IPS-20b (cell line): Measurements from ENCODE around the gene FAM78A.
"Not testable (repeated sequence)": the region's sequence is repeated elsewhere in the genome, so short reads cannot be mapped to it uniquely, and the experiment has no call there.

Experiments
- H3K27ac ChIP-seq: one replicate; pipeline ENCODE4 v1.5.1; 2013; ENCODE audit warnings: low read length
- H3K27me3 ChIP-seq: 2 replicates; pipeline ENCODE4 v1.6.1; 2013; ENCODE audit warnings: mild to moderate bottlenecking, low read length, inconsistent platforms; ENCODE audit not compliant: insufficient read depth
- H3K36me3 ChIP-seq: 2 replicates; pipeline ENCODE4 v1.6.1; 2013; ENCODE audit warnings: low read depth, mild to moderate bottlenecking, inconsistent platforms, low read length, moderate library complexity; ENCODE audit not compliant: insufficient read depth
- H3K4me1 ChIP-seq: 2 replicates; pipeline ENCODE4 v1.6.1; 2013; ENCODE audit warnings: mild to moderate bottlenecking, control low read depth, inconsistent platforms, low read length, moderate library complexity; ENCODE audit not compliant: insufficient read depth
- H3K4me3 ChIP-seq: 2 replicates; pipeline ENCODE4 v1.5.1; 2013; ENCODE audit warnings: mild to moderate bottlenecking, low read length, inconsistent platforms
- H3K9ac ChIP-seq: 2 replicates; pipeline ENCODE4 v1.6.1; 2013; ENCODE audit warnings: low read depth, mild to moderate bottlenecking, inconsistent platforms, low read length, moderate library complexity
- H3K9me3 ChIP-seq: 2 replicates; pipeline ENCODE4 v1.6.1; 2013; ENCODE audit warnings: mild to moderate bottlenecking, low read depth, low read length, inconsistent platforms; ENCODE audit not compliant: insufficient read depth

Gene FAM78A

DNA sequence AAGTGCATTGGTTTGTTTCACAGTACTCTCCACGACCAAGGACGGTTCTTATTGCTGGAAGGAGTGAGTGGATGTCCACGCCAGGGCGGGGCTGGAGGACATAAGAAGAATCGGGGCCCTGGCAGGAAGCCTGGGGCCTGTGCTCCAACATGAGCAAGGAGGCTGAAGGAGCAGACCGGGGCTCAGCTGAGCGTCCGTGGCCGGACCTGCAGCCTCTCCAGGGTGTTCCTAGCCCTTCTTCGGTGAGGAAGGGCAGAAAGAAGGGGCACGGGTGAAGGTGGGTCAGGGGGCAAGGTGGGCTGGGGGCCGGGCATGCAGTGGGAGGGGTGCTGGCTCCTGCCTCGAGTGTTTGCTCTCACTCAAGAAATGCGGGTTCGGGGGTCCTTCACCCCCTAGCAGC is 18.1 kb downstream of the FAM78A start:
- no peaks in the 10 kb centered on the region for H3K27me3 ChIP-seq
- no peaks in the 10 kb centered on the region for H3K9me3 ChIP-seq
- no peaks in the 10 kb centered on the region for H3K36me3 ChIP-seq
- no peaks in the 10 kb centered on the region for H3K4me1 ChIP-seq
- no peak overlapping the region for H3K27ac ChIP-seq
- no peak overlapping the region for H3K4me3 ChIP-seq
- no peak overlapping the region for H3K9ac ChIP-seq

- Histone ChIP-seq H3K27ac (no peak overlapping the region), H3K4me3 (no peak overlapping the region), H3K9ac (no peak overlapping the region), H3K4me1 (no peaks in the 10 kb centered on the region), H3K9me3 (no peaks in the 10 kb centered on the region), H3K36me3 (no peaks in the 10 kb centered on the region), H3K27me3 (no peaks in the 10 kb centered on the region)
Observed at GRCh38 chr9:131257266-131258025, 18.9 kb downstream of the FAM78A start.

DNA sequence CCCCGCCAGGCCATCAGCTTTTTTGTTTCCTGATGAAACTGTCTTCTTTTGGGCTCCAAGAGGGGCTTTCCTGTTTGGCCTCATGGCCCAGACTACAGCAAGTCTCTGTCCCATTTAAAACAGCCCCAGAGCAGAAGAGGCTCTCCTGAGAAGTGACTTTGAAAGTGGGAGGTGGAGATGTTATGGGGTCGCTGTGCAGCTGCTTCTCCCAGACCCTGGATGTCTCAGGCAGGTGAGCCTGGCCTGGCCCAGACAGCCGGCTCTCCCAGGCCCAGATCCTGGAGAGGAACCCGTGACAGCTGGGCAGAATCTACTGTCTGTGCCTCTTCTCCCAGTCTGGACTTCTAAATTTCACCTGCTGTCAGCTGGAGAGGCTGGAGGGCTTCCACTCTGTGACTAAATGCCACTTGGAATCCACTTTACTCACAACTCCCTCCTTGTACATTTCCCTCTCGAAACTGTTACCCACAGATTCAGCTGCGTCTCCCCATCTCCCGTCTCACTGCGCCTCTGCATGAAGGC is 20.6 kb downstream of the FAM78A start:
- Histone ChIP-seq H3K27me3 (no peaks in the 10 kb centered on the region), H3K9ac (no peak overlapping the region), H3K4me1 (no peaks in the 10 kb centered on the region), H3K9me3 (no peaks in the 10 kb centered on the region), H3K4me3 (no peak overlapping the region), H3K36me3 (no peaks in the 10 kb centered on the region), H3K27ac (no peak overlapping the region)

DNA sequence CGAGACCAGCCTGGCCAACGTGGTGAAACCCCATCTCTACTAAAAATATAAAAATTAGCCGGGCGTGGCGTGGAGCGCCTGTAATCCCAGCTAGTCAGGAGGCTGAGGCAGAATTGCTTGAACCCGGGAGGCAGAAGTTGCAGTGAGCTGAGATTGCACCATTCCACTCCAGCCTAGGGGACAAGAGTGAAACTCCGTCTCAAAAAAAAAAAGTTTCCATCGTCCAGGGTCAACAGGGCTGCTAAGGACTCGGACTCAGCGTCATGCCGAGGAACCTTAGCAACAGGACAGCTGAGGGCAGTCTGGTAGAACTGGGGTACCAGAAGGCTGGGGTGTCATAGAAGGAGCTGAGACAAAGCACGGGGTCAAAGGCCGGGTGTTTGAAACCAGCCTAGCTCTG is 21.7 kb downstream of the FAM78A start:
- no peaks in the 10 kb centered on the region for H3K36me3 ChIP-seq
- H3K27me3 ChIP-seq = no peaks in the 10 kb centered on the region
- H3K4me1 ChIP-seq = no peaks in the 10 kb centered on the region
- no peaks in the 10 kb centered on the region for H3K9me3 ChIP-seq
- no peak overlapping the region for H3K4me3 ChIP-seq
- H3K27ac ChIP-seq = no peak overlapping the region
- no peak overlapping the region for H3K9ac ChIP-seq

- Histone ChIP-seq H3K4me1 (no peaks in the 10 kb centered on the region), H3K36me3 (no peaks in the 10 kb centered on the region), H3K4me3 (no peak overlapping the region), H3K27ac (no peak overlapping the region), H3K9me3 (no peaks in the 10 kb centered on the region), H3K27me3 (no peaks in the 10 kb centered on the region), H3K9ac (no peak overlapping the region)
Observed at GRCh38 chr9:131253891-131254491, 22.3 kb downstream of the FAM78A start.

DNA sequence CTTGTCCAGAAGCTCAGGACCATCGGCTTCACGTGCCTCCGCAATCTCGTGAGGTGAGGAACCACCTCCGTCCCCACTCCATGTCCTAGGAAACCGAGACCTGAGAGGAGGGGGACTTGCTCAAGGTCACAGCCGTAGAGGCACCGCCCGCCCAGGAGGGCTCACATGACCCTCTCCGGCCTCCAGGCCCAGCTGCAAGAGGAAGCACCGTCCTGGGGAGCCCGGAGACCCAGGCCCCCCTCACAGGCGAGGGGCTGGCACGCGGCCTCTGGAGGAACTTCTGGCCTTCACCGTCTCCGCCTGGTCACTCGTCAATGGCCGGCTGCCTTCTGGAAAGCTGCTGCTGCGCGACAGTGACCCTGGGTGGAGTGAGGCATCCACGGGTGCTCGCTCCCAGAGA is 24.2 kb downstream of the FAM78A start:
- no peak overlapping the region for H3K4me3 ChIP-seq
- H3K27ac ChIP-seq = no peak overlapping the region
- H3K9me3 ChIP-seq = no peaks in the 10 kb centered on the region
- H3K9ac ChIP-seq = no peak overlapping the region
- H3K36me3 ChIP-seq = no peaks in the 10 kb centered on the region
- no peaks in the 10 kb centered on the region for H3K4me1 ChIP-seq
- no peaks in the 10 kb centered on the region for H3K27me3 ChIP-seq

DNA sequence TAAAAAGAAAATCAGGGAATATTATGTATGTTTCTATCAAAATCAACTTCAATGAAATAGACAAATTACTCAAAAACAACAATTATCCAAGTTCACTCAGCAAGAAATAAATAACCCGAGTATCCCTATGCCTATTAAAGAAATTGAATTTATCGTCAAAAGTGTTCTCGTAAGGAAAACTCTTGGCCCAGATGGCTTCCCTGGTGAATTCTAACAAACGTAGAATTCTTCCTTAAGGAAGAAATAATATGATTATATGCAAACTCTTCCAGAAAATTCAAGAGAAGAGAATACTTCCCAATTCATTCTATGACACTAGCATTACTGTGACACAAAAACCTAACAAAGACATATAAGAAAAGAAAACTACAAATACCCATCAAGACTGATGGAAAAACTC is 29.7 kb downstream of the FAM78A start:
- Histone ChIP-seq H3K36me3 (no peaks in the 10 kb centered on the region), H3K4me3 (no peak overlapping the region), H3K27me3 (no peaks in the 10 kb centered on the region), H3K27ac (no peak overlapping the region), H3K9me3 (no peaks in the 10 kb centered on the region), H3K4me1 (no peaks in the 10 kb centered on the region), H3K9ac (no peak overlapping the region)

GRCh38 chr9:131244331-131244730 is 32.0 kb downstream of the FAM78A start:
- H3K4me1 ChIP-seq, H3K4me3 ChIP-seq, H3K27ac ChIP-seq, H3K9ac ChIP-seq, H3K36me3 ChIP-seq, H3K9me3 ChIP-seq, H3K27me3 ChIP-seq: not testable (repeated sequence)

GRCh38 chr9:131240047-131240921 is 36.0 kb downstream of the FAM78A start:
- Histone ChIP-seq H3K4me3 (no peak overlapping the region), H3K9me3 (no peaks in the 10 kb centered on the region), H3K9ac (no peak overlapping the region), H3K4me1 (peaks cover 14% of the 10 kb centered on the region), H3K27me3 (no peaks in the 10 kb centered on the region), H3K27ac (no peak overlapping the region), H3K36me3 (no peaks in the 10 kb centered on the region)

DNA sequence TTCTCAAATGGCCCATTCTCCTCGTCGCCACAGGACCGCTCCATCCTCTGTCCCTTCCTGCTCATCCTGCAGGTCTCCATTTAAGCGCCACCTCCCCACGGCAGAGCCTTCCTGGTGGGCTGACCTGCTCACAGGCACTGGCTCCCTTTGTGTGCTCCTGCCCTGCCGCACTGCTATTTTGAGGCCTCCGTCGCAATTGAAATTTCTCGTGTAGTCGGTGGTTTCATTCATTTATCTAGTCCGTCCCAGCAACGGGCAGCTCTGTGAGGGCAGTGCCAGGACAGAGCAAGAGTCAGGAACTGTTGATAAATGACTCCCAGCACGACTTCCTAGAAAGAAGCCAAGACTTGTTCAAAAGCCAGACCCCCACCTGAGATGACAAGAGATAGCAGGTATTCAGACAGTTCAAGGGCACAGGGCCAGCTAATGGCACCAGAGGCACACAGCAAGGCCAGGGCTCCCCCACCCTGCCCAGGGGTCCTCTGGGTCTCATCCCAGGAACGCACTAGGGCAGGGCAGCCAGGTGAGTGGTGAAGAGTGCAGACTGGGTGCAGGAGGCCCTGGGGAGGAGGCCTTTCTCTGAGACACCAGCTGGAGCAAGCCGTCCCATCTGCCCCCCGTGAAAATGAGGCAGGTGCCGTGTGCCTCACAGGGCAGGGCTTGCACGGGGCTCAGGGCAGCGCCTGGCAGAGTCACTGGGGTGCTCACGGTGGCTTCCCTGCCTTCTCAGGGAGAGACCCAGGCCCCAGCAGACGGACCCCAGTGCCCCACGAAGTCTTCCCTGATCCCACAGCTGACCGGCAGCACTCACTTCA is 36.9 kb downstream of the FAM78A start:
- no peak overlapping the region for H3K9ac ChIP-seq

DNA sequence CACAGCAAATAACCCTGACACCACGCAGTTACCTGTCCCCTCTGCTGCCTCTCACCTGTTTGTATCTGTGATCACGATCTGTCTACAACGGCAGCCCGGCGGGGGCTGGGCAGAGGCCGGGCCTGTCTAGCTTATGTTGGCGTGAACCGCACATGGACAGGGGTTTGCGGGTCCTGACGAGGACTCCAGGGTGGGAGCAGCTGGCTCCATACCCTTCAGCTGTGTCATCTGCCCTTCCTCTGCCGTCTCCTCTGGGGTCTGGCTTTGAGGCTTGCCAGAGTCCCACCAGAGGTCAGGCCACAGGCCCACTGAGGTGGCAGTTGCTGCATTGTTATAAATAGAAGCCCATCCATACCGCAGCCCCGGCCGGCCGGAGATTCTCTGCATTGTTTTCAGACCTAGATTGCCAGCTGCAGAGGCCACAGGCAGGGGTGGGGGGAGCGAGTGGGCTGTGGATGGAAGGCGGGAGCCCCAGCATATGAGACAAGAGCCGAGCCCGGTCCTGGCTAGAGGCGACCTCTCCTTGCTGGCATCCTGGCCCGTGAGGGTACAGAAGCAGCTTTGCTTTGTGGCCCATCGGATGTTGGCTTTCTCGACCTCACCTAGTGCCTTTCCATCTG is 37.8 kb downstream of the FAM78A start:
- H3K4me3 ChIP-seq = no peak overlapping the region
- H3K27me3 ChIP-seq = no peaks in the 10 kb centered on the region
- H3K9ac ChIP-seq = peak overlapping the region; percentile 52
- no peaks in the 10 kb centered on the region for H3K9me3 ChIP-seq
- peaks cover 14% of the 10 kb centered on the region for H3K4me1 ChIP-seq
- peaks cover 16% of the 10 kb centered on the region for H3K36me3 ChIP-seq
- H3K27ac ChIP-seq = no peak overlapping the region

More for the DNA sequence above, 36.9 kb downstream of the FAM78A start:
- H3K4me1 ChIP-seq = peaks cover 14% of the 10 kb centered on the region
- peaks cover 7% of the 10 kb centered on the region; the same call in 1 of the 2 replicates for H3K36me3 ChIP-seq
- no peak overlapping the region for H3K4me3 ChIP-seq
- no peaks in the 10 kb centered on the region for H3K9me3 ChIP-seq
- H3K27ac ChIP-seq = no peak overlapping the region
- H3K27me3 ChIP-seq = no peaks in the 10 kb centered on the region
